ENCODE measurements around the gene LRRC3.

The LRRC3 gene

GRCh38 chr21:44418876-44419230 is 36.5 kb upstream of the LRRC3 start:
- POLR2A ChIA-PET: no interaction called here
- CTCF ChIA-PET: no interaction called here
- DNase-seq (ENCODE audit: low read depth, low spot score): no peak
- TF ChIP-seq, protein P1, sequence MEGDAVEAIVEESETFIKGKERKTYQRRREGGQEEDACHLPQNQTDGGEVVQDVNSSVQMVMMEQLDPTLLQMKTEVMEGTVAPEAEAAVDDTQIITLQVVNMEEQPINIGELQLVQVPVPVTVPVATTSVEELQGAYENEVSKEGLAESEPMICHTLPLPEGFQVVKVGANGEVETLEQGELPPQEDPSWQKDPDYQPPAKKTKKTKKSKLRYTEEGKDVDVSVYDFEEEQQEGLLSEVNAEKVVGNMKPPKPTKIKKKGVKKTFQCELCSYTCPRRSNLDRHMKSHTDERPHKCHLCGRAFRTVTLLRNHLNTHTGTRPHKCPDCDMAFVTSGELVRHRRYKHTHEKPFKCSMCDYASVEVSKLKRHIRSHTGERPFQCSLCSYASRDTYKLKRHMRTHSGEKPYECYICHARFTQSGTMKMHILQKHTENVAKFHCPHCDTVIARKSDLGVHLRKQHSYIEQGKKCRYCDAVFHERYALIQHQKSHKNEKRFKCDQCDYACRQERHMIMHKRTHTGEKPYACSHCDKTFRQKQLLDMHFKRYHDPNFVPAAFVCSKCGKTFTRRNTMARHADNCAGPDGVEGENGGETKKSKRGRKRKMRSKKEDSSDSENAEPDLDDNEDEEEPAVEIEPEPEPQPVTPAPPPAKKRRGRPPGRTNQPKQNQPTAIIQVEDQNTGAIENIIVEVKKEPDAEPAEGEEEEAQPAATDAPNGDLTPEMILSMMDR (IDR thresholded peaks at IDR 0.05; ENCODE audit: insufficient read depth, low read length, missing control alignments): no peak
- no peak overlapping the region for H3K4me3 ChIP-seq (ENCODE audit: low read depth, low read length)

GRCh38 chr21:44419679-44420078 is 35.6 kb upstream of the LRRC3 start:
- DNase-seq (ENCODE audit: low read depth, low spot score): no peak
- no peak overlapping the region for H3K4me3 ChIP-seq (ENCODE audit: low read depth, low read length)
- ChIA-PET CTCF (no interaction called here), POLR2A (no interaction called here)
- TF ChIP-seq, protein P1 (IDR thresholded peaks at IDR 0.05; ENCODE audit: insufficient read depth, low read length, missing control alignments): no peak

DNA sequence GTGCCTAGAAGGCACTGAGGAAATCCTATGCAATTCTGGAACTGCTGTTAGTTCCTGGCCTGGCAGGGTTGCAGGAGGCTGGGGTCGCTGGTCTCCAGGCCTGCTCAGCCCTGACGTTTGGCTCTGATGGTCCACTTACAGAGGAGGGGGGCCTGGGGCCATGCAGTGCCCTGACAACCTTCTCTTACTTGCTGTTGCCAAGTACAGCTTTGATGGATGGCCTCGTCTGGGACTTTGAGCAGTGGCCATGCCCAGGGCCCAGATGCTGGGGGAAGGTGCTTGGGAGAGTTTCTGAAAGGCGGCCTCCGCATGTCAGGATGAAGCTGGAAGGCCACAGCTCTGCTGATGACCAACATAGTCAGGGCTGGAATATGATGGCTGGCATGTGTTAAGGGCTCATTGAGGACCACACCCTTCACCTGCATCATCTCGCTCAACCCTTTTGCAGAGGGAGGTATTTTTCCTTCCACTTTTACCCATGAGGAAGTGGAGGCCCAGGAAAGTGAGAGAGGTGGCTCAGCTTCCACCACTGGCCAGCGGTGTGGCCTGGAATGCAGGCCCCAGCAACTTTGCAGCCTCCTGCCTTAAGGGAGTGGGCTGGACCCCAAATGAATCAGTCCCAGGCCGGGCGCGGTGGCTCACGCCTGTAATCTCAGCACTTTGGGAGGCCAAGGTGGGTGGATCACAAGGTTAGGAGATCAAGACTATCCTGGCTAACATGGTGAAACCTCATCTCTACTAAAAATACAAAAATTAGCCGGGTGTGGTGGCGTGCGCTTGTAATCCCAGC is 34.7 kb upstream of the LRRC3 start:
- TF ChIP-seq, protein P1 (IDR thresholded peaks at IDR 0.05; ENCODE audit: insufficient read depth, low read length, missing control alignments): no peak
- H3K4me3 ChIP-seq (ENCODE audit: low read depth, low read length): no peak overlapping the region
- ChIA-PET CTCF (no interaction called here), POLR2A (no interaction called here)
- no peak for DNase-seq (ENCODE audit: low read depth, low spot score)

DNA sequence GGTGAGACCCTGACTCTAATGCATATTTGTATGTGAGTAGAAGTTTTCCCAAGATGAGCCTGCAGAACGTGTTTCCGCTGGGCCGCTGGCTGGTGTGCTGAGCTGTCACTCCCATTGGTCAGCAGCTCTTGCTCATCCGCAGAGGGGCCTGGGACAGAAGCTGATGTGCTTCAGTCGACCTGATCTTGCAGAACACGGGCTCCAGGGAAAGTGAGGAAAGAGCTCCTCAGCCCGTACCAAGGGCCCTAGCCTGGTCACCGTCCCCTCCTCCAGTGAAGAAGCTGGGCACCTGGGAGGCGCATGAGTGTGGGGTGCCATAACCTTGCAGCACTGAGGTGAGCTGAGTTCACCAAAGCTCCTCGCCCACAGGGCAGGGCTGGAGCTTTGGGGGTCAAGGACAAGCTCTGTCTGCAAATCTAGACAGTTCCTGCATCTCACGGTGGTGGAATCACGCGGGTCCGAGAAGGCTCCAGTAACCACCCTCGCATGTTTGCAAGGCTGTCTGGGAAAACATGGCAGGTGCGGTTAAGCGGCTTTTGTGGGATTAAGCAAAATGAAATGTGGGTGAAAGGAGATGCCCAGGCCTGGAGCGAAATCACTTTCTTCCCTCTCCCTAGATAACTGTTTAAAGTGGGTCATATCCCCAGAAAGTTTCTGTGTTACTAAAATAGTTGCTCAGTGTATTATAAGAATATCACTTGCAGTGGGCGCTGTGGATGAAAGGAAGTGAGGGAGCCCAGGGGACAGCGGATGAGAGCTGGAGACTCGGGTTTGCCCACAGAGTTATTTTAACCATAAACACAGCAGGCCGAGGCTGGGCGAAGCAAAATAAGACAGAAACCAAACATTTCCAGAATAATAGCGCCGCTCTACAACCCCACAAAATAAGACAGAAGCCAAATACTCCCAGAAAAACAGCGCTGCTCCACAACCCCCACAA is 33.1 kb upstream of the LRRC3 start:
- CTCF ChIA-PET: no interaction called here
- TF ChIP-seq, protein P1 (IDR thresholded peaks at IDR 0.05; ENCODE audit: insufficient read depth, low read length, missing control alignments): no peak
- H3K4me3 ChIP-seq (ENCODE audit: low read depth, low read length): no peak overlapping the region
- POLR2A ChIA-PET: no interaction called here
- DNase-seq (ENCODE audit: low read depth, low spot score): no peak

GRCh38 chr21:44423312-44423821 is 31.9 kb upstream of the LRRC3 start:
- POLR2A ChIA-PET: no interaction called here
- DNase-seq (ENCODE audit: low read depth, low spot score): no peak

More at GRCh38 chr21:44423312-44423821, 31.9 kb upstream of the LRRC3 start:
- TF ChIP-seq, protein P1 (IDR thresholded peaks at IDR 0.05; ENCODE audit: insufficient read depth, low read length, missing control alignments): no peak
- H3K4me3 ChIP-seq (ENCODE audit: low read depth, low read length): no peak overlapping the region
- CTCF ChIA-PET: no interaction called here

Data from AG04449 (cell line).